GM12878 (cell line): ENCODE data around the gene MDH1. TPM values are rescaled to one million over a fixed set of nuclear protein-coding genes. Genes with fewer than 3 reads are reported as not detected.

ENCODE experiments used
- ATAC-seq: fragments of 200-7000 bp; cut with Tn5 transposase; 3 replicates; pipeline ENCODE4 v1.9.1; 2020; ENCODE audit warnings: mild to moderate bottlenecking, moderate library complexity
- BruUV-seq: library from RNA; stranded (reverse); fragments of 400-500 nt; replicated peaks from 2 replicates; lab custom pipeline; 2021; lab: Mats Ljungman, UMichigan
- CTCF ChIA-PET: fragments of 300-600 bp; sonication (Branson Sonifier 250); formaldehyde crosslinking; extraction: SDS; loops from one replicate; lab custom pipeline; 2021; ENCODE audit warnings: inconsistent platforms; lab: Yijun Ruan, JAX
- POLR2A ChIA-PET: fragments of 350-600 bp; formaldehyde crosslinking; extraction: SDS; loops from one replicate; lab custom pipeline; 2021; ENCODE audit warnings: inconsistent platforms; lab: Charles Lee
- RAD21 ChIA-PET: fragments of 300-600 bp; sonication (Branson Sonifier 250); formaldehyde crosslinking; loops from one replicate; lab custom pipeline; 2023; ENCODE audit warnings: antibody characterized with exemption; ENCODE audit not compliant: unreplicated experiment; lab: Charles Lee
- SMC1A ChIA-PET: fragments of 300-600 bp; sonication (Branson Sonifier 250); formaldehyde crosslinking; loops from one replicate; lab custom pipeline; 2023; ENCODE audit not compliant: unreplicated experiment, uncharacterized antibody; lab: Charles Lee
- DNase-seq: peaks from one replicate; pipeline ENCODE4 v3.0.0-alpha.2; 2011; ENCODE audit warnings: low read depth, low spot score
- FAIRE-seq: peaks from 3 replicates; lab custom pipeline; 2011; peaks lifted over from hg19 to GRCh38; lab: Jason Lieb, UNC
- H2AFZ ChIP-seq: 2 replicates; pipeline ENCODE4 v1.6.0; 2011; ENCODE audit warnings: low read depth, low read length, control low read depth; ENCODE audit not compliant: control insufficient read depth
- H3K27ac ChIP-seq: 2 replicates; pipeline ENCODE4 v1.5.1; 2011; ENCODE audit warnings: control low read depth; ENCODE audit not compliant: control insufficient read depth, insufficient read depth
- H3K27me3 ChIP-seq, 2 experiments: replicated peaks in 1 of 2; 2 replicates each; pipeline versions ENCODE4 v1.6.0 to v1.6.1; 2011; ENCODE audit warnings: low read length in 1 of 2; ENCODE audit not compliant: control insufficient read depth in 2 of 2, insufficient read depth in 2 of 2
- H3K36me3 ChIP-seq, 2 experiments: 2 replicates each; pipeline ENCODE4 v1.5.1; 2011; ENCODE audit warnings: low read length in 1 of 2; ENCODE audit not compliant: control insufficient read depth in 2 of 2, insufficient read depth in 2 of 2
- H3K4me1 ChIP-seq: 2 replicates; pipeline ENCODE4 v1.6.1; 2011; ENCODE audit warnings: mild to moderate bottlenecking, low read length, moderate library complexity, mixed read lengths; ENCODE audit not compliant: control insufficient read depth, insufficient read depth
- H3K4me2 ChIP-seq: 2 replicates; pipeline ENCODE4 v1.6.0; 2011; ENCODE audit warnings: control low read depth; ENCODE audit not compliant: control insufficient read depth, insufficient read depth
- H3K4me3 ChIP-seq: fragments of 200-600 bp; sonication (generic); 2 replicates; pipeline ENCODE4 v1.5.1; 2016
- H3K79me2 ChIP-seq: 2 replicates; pipeline ENCODE4 v1.6.0; 2011; ENCODE audit warnings: low read length; ENCODE audit not compliant: control insufficient read depth, insufficient read depth
- H3K9ac ChIP-seq: 2 replicates; pipeline ENCODE4 v1.8.0; 2011; ENCODE audit warnings: low read length, control low read depth, mixed read lengths; ENCODE audit not compliant: control insufficient read depth, insufficient read depth
- H3K9me3 ChIP-seq: replicated peaks from 3 replicates; pipeline ENCODE4 v1.5.1; 2011; ENCODE audit warnings: mild to moderate bottlenecking, low read length; ENCODE audit not compliant: control insufficient read depth, insufficient read depth
- H4K20me1 ChIP-seq: 2 replicates; pipeline ENCODE4 v1.6.0; 2011; ENCODE audit not compliant: control insufficient read depth, insufficient read depth
- BACH1 ChIP-seq: fragments of 450-650 bp; IDR thresholded peaks from 2 replicates; pipeline ENCODE4 v1.6.1; 2017; ENCODE audit warnings: mild to moderate bottlenecking, borderline replicate concordance
- BCL11A ChIP-seq: IDR thresholded peaks from 2 replicates; pipeline ENCODE4 v1.6.1; 2011; ENCODE audit warnings: low read depth, low read length
- CBFB ChIP-seq: IDR thresholded peaks from 2 replicates; pipeline ENCODE4 v1.6.1; 2016; ENCODE audit warnings: antibody characterized with exemption, low read depth
- CEBPB ChIP-seq, 2 experiments: fragments of 150-350 bp in 1 of 2; IDR thresholded peaks; 2 replicates each; pipeline ENCODE4 v1.6.1; 2012 to 2014; ENCODE audit warnings: low read depth in 2 of 2, low read length in 2 of 2, borderline replicate concordance in 1 of 2, inconsistent platforms in 1 of 2
- DPF2 ChIP-seq: fragments of 450-650 bp; IDR thresholded peaks from 2 replicates; pipeline ENCODE4 v1.6.1; 2017; ENCODE audit warnings: mild to moderate bottlenecking
- EGR1 ChIP-seq, 2 experiments: IDR thresholded peaks; 1 replicate in 1 of 2; 2 replicates in 1 of 2; pipeline ENCODE4 v1.6.1; 2011 to 2012; ENCODE audit warnings: low read depth in 2 of 2, low read length in 2 of 2, borderline replicate concordance in 1 of 2, mild to moderate bottlenecking in 1 of 2, moderate library complexity in 1 of 2
- ETV6 ChIP-seq, 2 experiments: fragments of 450-650 bp in 1 of 2; IDR thresholded peaks in 1 of 2; conservative IDR thresholded peaks in 1 of 2; 2 replicates each; pipeline ENCODE4 v1.6.1; 2014; ENCODE audit warnings: antibody characterized with exemption in 1 of 2, borderline replicate concordance in 1 of 2, low read depth in 1 of 2, mild to moderate bottlenecking in 1 of 2, moderate library complexity in 1 of 2
- EZH2 ChIP-seq: IDR thresholded peaks from 2 replicates; pipeline ENCODE4 v1.6.1; 2012; ENCODE audit warnings: low read depth, mild to moderate bottlenecking, control low read depth, inconsistent platforms, low read length, borderline replicate concordance; ENCODE audit not compliant: control insufficient read depth
- FOXK2 ChIP-seq: fragments of 450-650 bp; IDR thresholded peaks from 2 replicates; pipeline ENCODE4 v1.6.1; 2017; ENCODE audit warnings: mild to moderate bottlenecking, moderate library complexity
- PBX3 ChIP-seq: IDR thresholded peaks from 2 replicates; pipeline ENCODE4 v1.6.1; 2011; ENCODE audit warnings: mild to moderate bottlenecking, low read depth, low read length, moderate library complexity; ENCODE audit not compliant: insufficient replicate concordance
- PML ChIP-seq: IDR thresholded peaks from 2 replicates; pipeline ENCODE4 v1.6.1; 2012; ENCODE audit warnings: low read length, inconsistent platforms
- POLR2A ChIP-seq: IDR thresholded peaks from 2 replicates; pipeline ENCODE4 v1.6.1; 2011; ENCODE audit warnings: low read depth, mild to moderate bottlenecking, low read length
- POLR2AphosphoS2 ChIP-seq: IDR thresholded peaks from 2 replicates; pipeline ENCODE4 v1.6.1; 2011; ENCODE audit warnings: low read depth, mild to moderate bottlenecking, low read length, improper control_type of control experiment, moderate library complexity
- RFX5 ChIP-seq: IDR thresholded peaks from 2 replicates; pipeline ENCODE4 v1.6.1; 2011; ENCODE audit warnings: low read depth, low read length, improper control_type of control experiment
- SPI1 ChIP-seq: IDR thresholded peaks from 2 replicates; pipeline ENCODE4 v1.6.1; 2011; ENCODE audit warnings: low read depth, mild to moderate bottlenecking, low read length, moderate library complexity, borderline replicate concordance; ENCODE audit not compliant: insufficient read depth
- TCF7 ChIP-seq: IDR thresholded peaks from 2 replicates; pipeline ENCODE4 v1.6.1; 2014; ENCODE audit warnings: antibody characterized with exemption, borderline replicate concordance
- ZNF384 ChIP-seq: IDR thresholded peaks from 2 replicates; pipeline ENCODE4 v1.6.1; 2012; ENCODE audit warnings: low read depth, mild to moderate bottlenecking, low read length, improper control_type of control experiment, borderline replicate concordance
- whole genome bisulfite sequencing: methylation state at CpG from one replicate; pipeline ENCODE4 v1.1.6; 2016; ENCODE audit warnings: low lambda C conversion rate; ENCODE audit not compliant: insufficient replicate concordance, insufficient coverage; ENCODE audit errors: missing lambda C conversion rate; 5-methylcytosine and 5-hydroxymethylcytosine counted together
- in situ Hi-C: fragments of 300-500 bp; cut with MboI; formaldehyde crosslinking; loops from 9 replicates; pipeline ENCODE4 v1.14.3; 2018; ENCODE audit warnings: mixed read lengths
- intact Hi-C: fragments of 100-400 bp; cut with micrococcal nuclease; formaldehyde crosslinking; loops from one replicate; pipeline ENCODE4 v1.14.2; 2022; ENCODE audit not compliant: unreplicated experiment
- polyA plus RNA-seq, 11 experiments: library from polyadenylated mRNA; depleted of rRNA in 4 of 11; unstranded in 6 of 11; stranded (reverse) in 5 of 11; fragments of >200 nt; fragmentation: Nextera tagmentation in 4 of 11; fragmentation: Illumina TruSeq in 1 of 11; extraction: Ambion mirVana in 4 of 11; extraction: Trizol in 1 of 11; gene quantifications; 1 replicate in 1 of 11; 2 replicates in 10 of 11; pipeline versions ENCODE4 v1.2.1 to v1.2.3, GENCODE V29; 2011 to 2016; ENCODE audit warnings: inconsistent platforms in 2 of 11, missing spikeins in 2 of 11, low read depth in 1 of 11
- total RNA-seq, 4 experiments: library from RNA; depleted of rRNA in 3 of 4; stranded (reverse); fragments of >200 nt in 3 of 4; fragmentation: Illumina TruSeq in 1 of 4; extraction: Trizol in 1 of 4; gene quantifications; 2 replicates each; pipeline versions ENCODE4 v1.2.1 to v1.2.3, GENCODE V29; 2013 to 2021

Gene MDH1
- total and polyA plus RNA-seq, 10 of the 15 experiments (the other 5 are each of a cell fraction or from before 2014, with no cell fraction given) = 254 to 1,581 (median 440) TPM

- Histone ChIP-seq H3K4me2 (peak overlapping the region; percentile 93), H4K20me1 (no peaks in the 10 kb centered on the region), H3K27me3 (no peaks in the 10 kb centered on the region), H3K79me2 (peaks cover 68% of the 10 kb centered on the region), H3K9me3 (no peaks in the 10 kb centered on the region), H3K4me1 (peaks cover 6% of the 10 kb centered on the region), H3K27ac (peak overlapping the region; percentile 45; the same call in 1 of the 2 replicates), H3K9ac (no peak overlapping the region), H3K36me3 (peaks cover 0 to 14% of the 10 kb centered on the region in 2 experiments; a peak in 1 of 4 replicates), H3K4me3 (peak overlapping the region; percentile 30), H2AFZ (no peak overlapping the region)
- in situ Hi-C loops (no loop called here), intact Hi-C loops (loop anchor here (5.0 kb wide), 1 partner anchor 271 kb away; no protein-coding TSS in a partner anchor)
- ATAC-seq (no peak), FAIRE-seq (no peak), DNase-seq (no peak)
- no TSS peak for BruUV-seq
- WGBS = 51% methylated on average over 3 of the region's 3 CpGs
- POLR2A ChIA-PET = interaction anchor here (0.6 to 1.9 kb wide), 5 partner anchors 8 to 249 kb away, joined by 3 to 7 read pairs (median 4); no protein-coding TSS in a partner anchor
- no peak for TF ChIP-seq POLR2A
- no peak for TF ChIP-seq BCL11A
- no peak for TF ChIP-seq CBFB
- no peak for TF ChIP-seq SPI1
- no peak for TF ChIP-seq DPF2
- TF ChIP-seq ZNF384 = no peak
- no peak for TF ChIP-seq TCF7
- TF ChIP-seq EZH2 = no peak
- TF ChIP-seq PML = no peak
- no peak for TF ChIP-seq FOXK2
- no peak for TF ChIP-seq RFX5
- TF ChIP-seq EGR1 (IDR thresholded peaks at IDR 0.05; ENCODE audit: borderline replicate concordance in 1 of 2, low read depth in 2 of 2, low read length in 2 of 2) = no peak
- no peak for TF ChIP-seq PBX3
- TF ChIP-seq CEBPB (IDR thresholded peaks at IDR 0.05; ENCODE audit: borderline replicate concordance in 1 of 2, low read depth in 2 of 2, low read length in 2 of 2) = no peak
- no peak for TF ChIP-seq ETV6 (conservative IDR thresholded peaks at IDR 0.05 in 1 of 2, IDR thresholded peaks at IDR 0.05 in 1 of 2; ENCODE audit: borderline replicate concordance in 1 of 2, low read depth in 1 of 2)
- no peak for TF ChIP-seq POLR2AphosphoS2
- no peak for TF ChIP-seq BACH1
- RAD21 ChIA-PET = no interaction called here
- SMC1A ChIA-PET = interaction anchor here (0.9 to 2.4 kb wide), 4 partner anchors 8 to 435 kb away, joined by 3 to 8 read pairs (median 4); no protein-coding TSS in a partner anchor
- CTCF ChIA-PET = interaction anchor here (0.8 kb wide), 1 partner anchor 10 kb away, joined by 3 read pairs; no protein-coding TSS in a partner anchor
Measured at GRCh38 chr2:63591566-63592175, 2.9 kb downstream of the MDH1 start.
